HAP-1 (cell line): ENCODE measurements around the gene TTC28.
"Not testable (repeated sequence)": the region's sequence is repeated elsewhere in the genome, so short reads cannot be mapped to it uniquely, and the experiment has no call there.

Experiments used
- DNase-seq, 2 experiments: peaks; one replicate each; pipeline ENCODE4 v3.0.0-alpha.2; 2016 to 2020; ENCODE audit warnings: low spot score in 2 of 2
- H3K27me3 ChIP-seq: fragments of 250-450 bp; sonication (Bioruptor Pico); 2 replicates; pipeline ENCODE4 v1.5.1; 2020; ENCODE audit warnings: low read depth, mild to moderate bottlenecking, moderate library complexity
- H3K36me3 ChIP-seq: fragments of 250-450 bp; sonication (Bioruptor Pico); replicated peaks from 2 replicates; pipeline ENCODE4 v1.5.1; 2020; ENCODE audit warnings: mild to moderate bottlenecking
- H3K4me1 ChIP-seq: fragments of 250-450 bp; sonication (Bioruptor Pico); 2 replicates; pipeline ENCODE4 v1.5.1; 2020; ENCODE audit warnings: mild to moderate bottlenecking
- H3K4me3 ChIP-seq: fragments of 250-450 bp; sonication (Bioruptor Pico); 2 replicates; pipeline ENCODE4 v1.5.1; 2020; ENCODE audit warnings: mild to moderate bottlenecking, moderate library complexity
- H3K9me3 ChIP-seq: fragments of 250-450 bp; sonication (Bioruptor Pico); 2 replicates; pipeline ENCODE4 v1.5.1; 2020; ENCODE audit warnings: mild to moderate bottlenecking, moderate library complexity
- in situ Hi-C: fragments of 300-500 bp; cut with MboI; formaldehyde crosslinking; loops from 3 replicates; pipeline ENCODE4 v1.14.3; 2020; ENCODE audit warnings: low sequenced_read_pairs, inconsistent platforms, mixed read lengths

TTC28 gene

GRCh38 chr22:28464127-28464526, 215.5 kb downstream of the TTC28 start:
- Histone ChIP-seq H3K4me1 (no peaks in the 10 kb centered on the region), H3K4me3 (no peak overlapping the region), H3K36me3 (no peaks in the 10 kb centered on the region), H3K27me3 (no peaks in the 10 kb centered on the region), H3K9me3 (no peaks in the 10 kb centered on the region)
- no peak for DNase-seq
- in situ Hi-C loops, result no loop called here

- in situ Hi-C loops, DNase-seq, H3K27me3 ChIP-seq, H3K4me3 ChIP-seq, H3K36me3 ChIP-seq, H3K9me3 ChIP-seq, H3K4me1 ChIP-seq: not testable (repeated sequence)
These were observed 216.2 kb downstream of the TTC28 start for GRCh38 chr22:28463408-28463807.

GRCh38 chr22:28462901-28463300, 216.7 kb downstream of the TTC28 start:
- no peaks in the 10 kb centered on the region for H3K9me3 ChIP-seq
- no peaks in the 10 kb centered on the region for H3K36me3 ChIP-seq
- no peak overlapping the region for H3K4me3 ChIP-seq
- in situ Hi-C loops, result no loop called here
- H3K4me1 ChIP-seq, result no peaks in the 10 kb centered on the region
- no peaks in the 10 kb centered on the region for H3K27me3 ChIP-seq
- no peak for DNase-seq

- no peak for DNase-seq
- in situ Hi-C loops, result no loop called here
- Histone ChIP-seq H3K36me3 (no peaks in the 10 kb centered on the region), H3K27me3 (no peaks in the 10 kb centered on the region), H3K4me1 (peaks cover 4% of the 10 kb centered on the region), H3K4me3 (no peak overlapping the region), H3K9me3 (no peaks in the 10 kb centered on the region)
These were observed 217.6 kb downstream of the TTC28 start for GRCh38 chr22:28462041-28462440.

GRCh38 chr22:28454431-28455064, 225.1 kb downstream of the TTC28 start:
- Histone ChIP-seq H3K9me3 (no peaks in the 10 kb centered on the region), H3K4me1 (peaks cover 16% of the 10 kb centered on the region), H3K27me3 (no peaks in the 10 kb centered on the region), H3K36me3 (no peaks in the 10 kb centered on the region), H3K4me3 (no peak overlapping the region)
- in situ Hi-C loops, result no loop called here
- no peak for DNase-seq

GRCh38 chr22:28450109-28450508, 229.5 kb downstream of the TTC28 start:
- no peaks in the 10 kb centered on the region for H3K36me3 ChIP-seq
- no peaks in the 10 kb centered on the region for H3K27me3 ChIP-seq
- no peak for DNase-seq
- in situ Hi-C loops, result no loop called here
- H3K9me3 ChIP-seq, result no peaks in the 10 kb centered on the region
- H3K4me1 ChIP-seq, result peaks cover 16% of the 10 kb centered on the region
- H3K4me3 ChIP-seq, result no peak overlapping the region

- H3K4me1 ChIP-seq, result peaks cover 16% of the 10 kb centered on the region
- H3K4me3 ChIP-seq, result no peak overlapping the region
- no peaks in the 10 kb centered on the region for H3K9me3 ChIP-seq
- no peak for DNase-seq
- no peaks in the 10 kb centered on the region for H3K36me3 ChIP-seq
- H3K27me3 ChIP-seq, result no peaks in the 10 kb centered on the region
- in situ Hi-C loops, result no loop called here
These were observed 230.6 kb downstream of the TTC28 start for GRCh38 chr22:28449041-28449440.

GRCh38 chr22:28448625-28449024, 231.0 kb downstream of the TTC28 start:
- no peaks in the 10 kb centered on the region for H3K27me3 ChIP-seq
- no peak overlapping the region for H3K4me3 ChIP-seq
- peaks cover 21% of the 10 kb centered on the region for H3K4me1 ChIP-seq
- H3K36me3 ChIP-seq, result no peaks in the 10 kb centered on the region
- H3K9me3 ChIP-seq, result no peaks in the 10 kb centered on the region
- in situ Hi-C loops, result no loop called here
- DNase-seq, result no peak

GRCh38 chr22:28444659-28445058, 235.0 kb downstream of the TTC28 start:
- DNase-seq, result no peak
- Histone ChIP-seq H3K4me1 (peaks cover 41% of the 10 kb centered on the region), H3K9me3 (no peaks in the 10 kb centered on the region), H3K27me3 (no peaks in the 10 kb centered on the region), H3K4me3 (no peak overlapping the region), H3K36me3 (no peaks in the 10 kb centered on the region)
- in situ Hi-C loops, result no loop called here

- Histone ChIP-seq H3K4me3 (peak overlapping the region; percentile 39), H3K27me3 (no peaks in the 10 kb centered on the region), H3K36me3 (no peaks in the 10 kb centered on the region), H3K4me1 (peaks cover 45% of the 10 kb centered on the region), H3K9me3 (no peaks in the 10 kb centered on the region)
- DNase-seq, result peak; percentile 79 to 81
- in situ Hi-C loops, result no loop called here
These were observed 236.1 kb downstream of the TTC28 start for GRCh38 chr22:28443526-28443876.

- DNase-seq, result peak; percentile 47 to 64
- in situ Hi-C loops, result no loop called here
- Histone ChIP-seq H3K9me3 (no peaks in the 10 kb centered on the region), H3K4me1 (peaks cover 46% of the 10 kb centered on the region), H3K36me3 (no peaks in the 10 kb centered on the region), H3K4me3 (peak overlapping the region; percentile 39), H3K27me3 (no peaks in the 10 kb centered on the region)
These were observed 236.7 kb downstream of the TTC28 start for GRCh38 chr22:28442711-28443525.

- peaks cover 52% of the 10 kb centered on the region for H3K4me1 ChIP-seq
- H3K9me3 ChIP-seq, result no peaks in the 10 kb centered on the region
- H3K36me3 ChIP-seq, result no peaks in the 10 kb centered on the region
- H3K4me3 ChIP-seq, result peak overlapping the region; percentile 39
- H3K27me3 ChIP-seq, result no peaks in the 10 kb centered on the region
- in situ Hi-C loops, result no loop called here
- DNase-seq, result peak; percentile 74 to 86
These were observed 237.4 kb downstream of the TTC28 start for GRCh38 chr22:28442264-28442710.

- no peak for DNase-seq
- H3K9me3 ChIP-seq, result no peaks in the 10 kb centered on the region
- peaks cover 54% of the 10 kb centered on the region for H3K4me1 ChIP-seq
- peak overlapping the region; percentile 39 for H3K4me3 ChIP-seq
- no peaks in the 10 kb centered on the region for H3K36me3 ChIP-seq
- H3K27me3 ChIP-seq, result no peaks in the 10 kb centered on the region
- in situ Hi-C loops, result no loop called here
These were observed 237.8 kb downstream of the TTC28 start for GRCh38 chr22:28441720-28442263.
